CD4-positive, CD25-positive, alpha-beta regulatory T cell (primary cell): ENCODE data around the gene PSMD14. TPM values are rescaled to one million over a fixed set of nuclear protein-coding genes. Genes with fewer than 3 reads are reported as not detected.
A peak's percentile ranks its signal among the peaks of the same experiment; 100 is the strongest.
"Not testable (repeated sequence)": the region's sequence is repeated elsewhere in the genome, so short reads cannot be mapped to it uniquely, and the experiment has no call there.

Experiments used
- ATAC-seq, 2 donors: fragments of 150-1000 bp; cut with Tn5 transposase; one replicate each; pipeline ENCODE4 v1.10.0; 2021; ENCODE audit warnings: low read depth in 2 of 2, moderate number of reproducible peaks in 2 of 2, moderate library complexity in 1 of 2
- DNase-seq, 3 donors: peaks; one replicate each; pipeline versions ENCODE4 v3.0.0 to v3.0.0-alpha.2; 2012 to 2022; ENCODE audit warnings: mixed read lengths in 1 of 3
- H3K27ac ChIP-seq: one replicate; pipeline ENCODE4 v1.7.0; 2013; ENCODE audit warnings: mild to moderate bottlenecking, low read length; ENCODE audit not compliant: insufficient read depth, poor library complexity, severe bottlenecking
- H3K27me3 ChIP-seq: one replicate; pipeline ENCODE4 v1.7.0; 2013; ENCODE audit warnings: low read length; ENCODE audit not compliant: control insufficient read depth, insufficient read depth
- H3K36me3 ChIP-seq: one replicate; pipeline ENCODE4 v1.7.0; 2013; ENCODE audit warnings: mild to moderate bottlenecking, low read length, moderate library complexity; ENCODE audit not compliant: control insufficient read depth, insufficient read depth
- H3K4me1 ChIP-seq: 2 replicates; pipeline ENCODE4 v1.7.0; 2013; ENCODE audit warnings: mild to moderate bottlenecking, low read length; ENCODE audit not compliant: insufficient read depth, control insufficient read depth, poor library complexity, severe bottlenecking
- H3K4me3 ChIP-seq: one replicate; pipeline ENCODE4 v1.7.0; 2013; ENCODE audit warnings: low read depth, mild to moderate bottlenecking, low read length, moderate library complexity
- H3K9me3 ChIP-seq, 2 experiments: 1 replicate in 1 of 2; 2 replicates in 1 of 2; pipeline ENCODE4 v1.7.0; 2013; ENCODE audit warnings: low read length in 2 of 2, mild to moderate bottlenecking in 1 of 2, moderate library complexity in 1 of 2; ENCODE audit not compliant: control insufficient read depth in 2 of 2
- H3K27ac Mint-ChIP-seq, 3 donors: one replicate each; pipeline ENCODE4 v1.8.0; 2020 to 2022; ENCODE audit warnings: mild to moderate bottlenecking in 3 of 3, mixed read lengths in 3 of 3, moderate library complexity in 2 of 3
- H3K27me3 Mint-ChIP-seq: one replicate; pipeline ENCODE4 v1.8.0; 2022; ENCODE audit warnings: mild to moderate bottlenecking, mixed read lengths
- H3K36me3 Mint-ChIP-seq: one replicate; pipeline ENCODE4 v1.8.0; 2020; ENCODE audit warnings: mixed read lengths
- H3K4me1 Mint-ChIP-seq, 4 donors: one replicate each; pipeline ENCODE4 v1.8.0; 2020 to 2022; ENCODE audit warnings: mixed read lengths in 4 of 4, mild to moderate bottlenecking in 1 of 4
- H3K4me3 Mint-ChIP-seq, 4 donors: one replicate each; pipeline ENCODE4 v1.8.0; 2020 to 2022; ENCODE audit warnings: mild to moderate bottlenecking in 4 of 4, mixed read lengths in 4 of 4, moderate library complexity in 3 of 4
- H3K9me3 Mint-ChIP-seq, 7 donors: one replicate each; pipeline ENCODE4 v1.8.0; 2020 to 2022; ENCODE audit warnings: mixed read lengths in 7 of 7, mild to moderate bottlenecking in 3 of 7, moderate library complexity in 2 of 7
- polyA plus RNA-seq, 4 donors: library from polyadenylated mRNA; unstranded; fragments of 300-500 nt; fragmentation: Illumina TruSeq; gene quantifications; one replicate each; pipeline ENCODE4 v1.2.3, GENCODE V29; 2021
- total RNA-seq: library from RNA; stranded (reverse); gene quantifications from one replicate; pipeline ENCODE4 v1.2.3, GENCODE V29; 2022

The PSMD14 gene
- total and polyA plus RNA-seq, 5 donors from 2014 or later = 38.6 to 82.9 (median 64.9) TPM

GRCh38 chr2:161339532-161339931 is 31.3 kb downstream of the PSMD14 start:
- DNase-seq, H3K27me3 ChIP-seq, H3K36me3 ChIP-seq, ATAC-seq, H3K27ac Mint-ChIP-seq, H3K4me3 ChIP-seq, H3K27ac ChIP-seq, H3K4me1 ChIP-seq, H3K9me3 ChIP-seq, H3K27me3 Mint-ChIP-seq, H3K4me3 Mint-ChIP-seq, H3K9me3 Mint-ChIP-seq: not testable (repeated sequence)
- H3K4me1 Mint-ChIP-seq = peaks cover 10 to 28% (median 17%) of the 10 kb centered on the region in 4 donors
- H3K36me3 Mint-ChIP-seq = peaks cover 21% of the 10 kb centered on the region

GRCh38 chr2:161340930-161341413 is 32.7 kb downstream of the PSMD14 start:
- H3K4me1 ChIP-seq, H3K27ac ChIP-seq, ATAC-seq, H3K9me3 ChIP-seq, H3K4me3 Mint-ChIP-seq, H3K27me3 ChIP-seq, H3K9me3 Mint-ChIP-seq, H3K27me3 Mint-ChIP-seq, DNase-seq, H3K4me3 ChIP-seq, H3K27ac Mint-ChIP-seq, H3K36me3 ChIP-seq: not testable (repeated sequence)
- peaks cover 27% of the 10 kb centered on the region for H3K36me3 Mint-ChIP-seq
- H3K4me1 Mint-ChIP-seq = peaks cover 15 to 25% (median 20%) of the 10 kb centered on the region in 4 donors

DNA sequence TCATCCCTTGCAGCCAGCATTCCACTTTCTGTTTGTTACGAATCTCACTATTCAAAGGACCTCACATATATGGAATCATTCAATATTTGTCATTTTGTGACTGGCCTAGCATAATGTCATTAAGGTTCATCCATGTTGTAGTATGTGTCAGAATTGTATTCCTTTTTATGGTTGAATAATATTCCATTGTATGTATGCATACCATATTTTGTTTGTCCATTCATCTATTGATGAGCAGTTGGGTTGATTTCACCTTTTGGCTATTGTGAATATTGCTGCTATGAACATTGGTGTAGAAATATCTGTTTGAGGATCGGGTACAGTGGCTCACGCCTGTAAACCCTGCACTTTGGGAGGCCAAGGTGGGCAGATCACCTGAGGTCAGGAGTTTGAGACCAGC is 35.0 kb downstream of the PSMD14 start:
- Histone ChIP-seq H3K4me3 (no peak overlapping the region), H3K36me3 (no peaks in the 10 kb centered on the region), H3K27ac (no peak overlapping the region), H3K4me1 (no peaks in the 10 kb centered on the region), H3K27me3 (no peaks in the 10 kb centered on the region), H3K9me3 (no peaks in the 10 kb centered on the region)
- H3K27ac Mint-ChIP-seq = no peak overlapping the region
- H3K4me3 Mint-ChIP-seq = no peak overlapping the region
- H3K36me3 Mint-ChIP-seq = peaks cover 36% of the 10 kb centered on the region
- ATAC-seq (no peak), DNase-seq (no peak)
- H3K27me3 Mint-ChIP-seq = no peaks in the 10 kb centered on the region
- peaks cover 20 to 31% (median 23%) of the 10 kb centered on the region in 4 donors for H3K4me1 Mint-ChIP-seq
- H3K9me3 Mint-ChIP-seq = peaks cover 0 to 8% (median 4%) of the 10 kb centered on the region in 7 donors

DNA sequence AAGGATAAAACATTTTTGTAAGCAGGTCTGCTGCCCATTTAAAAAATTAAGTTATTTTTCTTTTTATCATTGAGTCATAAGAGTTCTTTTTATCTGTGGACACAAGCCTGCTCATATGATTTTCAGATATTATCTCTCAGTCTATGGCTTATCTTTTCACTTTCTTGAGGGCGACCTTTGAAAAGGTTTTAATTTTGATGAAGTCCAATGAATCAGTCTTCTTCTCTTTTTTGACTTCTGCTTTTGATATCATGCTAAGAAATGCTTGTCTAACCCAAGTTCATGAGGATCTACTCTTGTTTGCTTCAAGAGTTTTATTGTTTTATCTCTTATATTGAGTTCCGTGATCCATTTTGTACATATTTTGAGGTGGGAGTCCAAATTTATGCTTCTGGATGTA is 36.5 kb downstream of the PSMD14 start:
- H3K36me3 Mint-ChIP-seq = peaks cover 37% of the 10 kb centered on the region
- Histone ChIP-seq H3K27me3 (no peaks in the 10 kb centered on the region), H3K9me3 (no peaks in the 10 kb centered on the region), H3K4me1 (no peaks in the 10 kb centered on the region), H3K36me3 (no peaks in the 10 kb centered on the region), H3K27ac (no peak overlapping the region), H3K4me3 (no peak overlapping the region)
- H3K27ac Mint-ChIP-seq = no peak overlapping the region
- DNase-seq = no peak
- peaks cover 14 to 39% (median 29%) of the 10 kb centered on the region in 4 donors for H3K4me1 Mint-ChIP-seq
- H3K4me3 Mint-ChIP-seq = no peak overlapping the region
- H3K9me3 Mint-ChIP-seq = peaks cover 0 to 8% (median 4%) of the 10 kb centered on the region in 7 donors
- ATAC-seq = no peak
- H3K27me3 Mint-ChIP-seq = no peaks in the 10 kb centered on the region

DNA sequence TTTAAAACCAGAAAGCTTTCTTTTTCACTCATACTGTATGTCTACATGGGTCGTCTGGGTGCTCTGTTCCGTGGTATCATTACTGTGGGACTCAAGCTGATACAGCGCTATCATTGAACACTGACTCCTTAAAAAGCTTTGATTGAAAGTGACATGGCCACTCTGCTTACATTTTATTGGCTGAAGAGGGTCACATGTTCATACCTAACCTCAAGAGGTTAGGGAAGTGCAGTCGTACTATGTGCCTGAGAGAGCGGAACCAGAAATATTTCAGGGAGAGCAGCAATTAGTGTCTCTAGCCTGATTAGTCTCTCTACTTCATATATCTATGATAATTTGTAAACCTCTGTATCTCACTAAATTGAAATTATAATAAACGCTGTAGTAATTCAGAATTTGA is 43.5 kb downstream of the PSMD14 start:
- Mint-ChIP-seq H3K36me3 (peaks cover 13% of the 10 kb centered on the region), H3K27ac (no peak overlapping the region), H3K4me3 (no peak overlapping the region), H3K4me1 (peaks cover 40 to 60% (median 44%) of the 10 kb centered on the region in 4 donors), H3K9me3 (no peaks in the 10 kb centered on the region), H3K27me3 (no peaks in the 10 kb centered on the region)
- Histone ChIP-seq H3K4me3 (no peak overlapping the region), H3K4me1 (no peaks in the 10 kb centered on the region), H3K9me3 (no peaks in the 10 kb centered on the region), H3K27me3 (no peaks in the 10 kb centered on the region), H3K36me3 (no peaks in the 10 kb centered on the region), H3K27ac (no peak overlapping the region)
- no peak for ATAC-seq
- no peak for DNase-seq

DNA sequence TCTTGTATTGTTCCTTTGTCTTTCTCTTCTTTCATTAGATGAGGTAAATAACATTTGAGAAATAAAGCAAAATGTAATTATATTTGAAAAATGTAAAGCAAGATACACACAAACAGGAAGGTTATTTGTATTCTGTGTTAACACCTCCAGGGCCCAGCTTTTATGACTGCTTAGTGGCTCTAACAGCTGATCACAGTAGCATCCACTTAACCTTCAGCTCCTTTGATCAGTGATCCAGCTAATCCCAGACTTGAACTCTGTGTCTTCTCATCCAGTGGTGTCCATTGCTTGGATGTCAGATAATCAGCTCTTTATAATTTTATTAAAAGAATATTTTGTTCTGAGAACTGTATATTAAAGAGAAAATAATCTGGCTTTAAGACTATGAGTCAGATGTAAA is 44.5 kb downstream of the PSMD14 start:
- H3K4me3 Mint-ChIP-seq = no peak overlapping the region

DNA sequence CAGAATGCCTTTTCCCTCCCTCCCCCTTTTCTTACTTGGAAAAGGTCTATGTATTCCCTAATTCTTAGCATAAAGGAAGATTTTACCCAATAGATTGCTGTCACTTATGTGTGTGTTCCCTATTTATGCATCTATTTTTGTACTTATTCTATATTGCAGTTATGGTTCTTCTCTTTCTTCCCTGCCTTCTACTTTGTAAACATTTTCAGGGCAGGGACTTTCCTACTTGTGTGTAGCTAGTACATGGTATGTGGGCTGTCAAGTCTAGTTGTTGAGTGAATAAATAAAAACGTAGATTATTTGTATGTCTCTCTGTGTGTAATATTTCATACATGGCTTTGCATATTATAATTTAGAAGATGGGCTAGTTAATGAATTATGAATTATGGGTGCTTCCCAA is 45.3 kb downstream of the PSMD14 start:
- peak overlapping the region in 1 of 3 donors; percentile 21 for H3K27ac Mint-ChIP-seq
- no peaks in the 10 kb centered on the region for H3K9me3 Mint-ChIP-seq
- H3K4me1 ChIP-seq = no peaks in the 10 kb centered on the region
- no peaks in the 10 kb centered on the region for H3K9me3 ChIP-seq
- no peaks in the 10 kb centered on the region for H3K27me3 ChIP-seq
- no peak for DNase-seq
- ATAC-seq = no peak
- no peak overlapping the region for H3K27ac ChIP-seq
- no peak overlapping the region for H3K4me3 Mint-ChIP-seq
- H3K36me3 ChIP-seq = no peaks in the 10 kb centered on the region
- H3K4me3 ChIP-seq = no peak overlapping the region
- H3K27me3 Mint-ChIP-seq = no peaks in the 10 kb centered on the region
- peaks cover 11% of the 10 kb centered on the region for H3K36me3 Mint-ChIP-seq
- H3K4me1 Mint-ChIP-seq = peaks cover 29 to 61% (median 40%) of the 10 kb centered on the region in 4 donors

More for the DNA sequence above, 44.5 kb downstream of the PSMD14 start:
- Histone ChIP-seq H3K27ac (no peak overlapping the region), H3K36me3 (no peaks in the 10 kb centered on the region), H3K4me3 (no peak overlapping the region), H3K27me3 (no peaks in the 10 kb centered on the region), H3K4me1 (no peaks in the 10 kb centered on the region), H3K9me3 (no peaks in the 10 kb centered on the region)
- no peak overlapping the region for H3K27ac Mint-ChIP-seq
- H3K9me3 Mint-ChIP-seq = no peaks in the 10 kb centered on the region
- H3K4me1 Mint-ChIP-seq = peaks cover 31 to 59% (median 42%) of the 10 kb centered on the region in 4 donors
- ATAC-seq = no peak
- DNase-seq = no peak
- peaks cover 8% of the 10 kb centered on the region for H3K36me3 Mint-ChIP-seq
- no peaks in the 10 kb centered on the region for H3K27me3 Mint-ChIP-seq

- no peaks in the 10 kb centered on the region for H3K36me3 ChIP-seq
- Mint-ChIP-seq H3K4me3 (no peak overlapping the region), H3K27me3 (no peaks in the 10 kb centered on the region), H3K9me3 (no peaks in the 10 kb centered on the region), H3K4me1 (peaks cover 26 to 61% (median 36%) of the 10 kb centered on the region in 4 donors), H3K36me3 (peaks cover 6% of the 10 kb centered on the region), H3K27ac (peak overlapping the region in 1 of 3 donors; percentile 39)
- H3K4me3 ChIP-seq = no peak overlapping the region
- no peaks in the 10 kb centered on the region for H3K9me3 ChIP-seq
- H3K27me3 ChIP-seq = no peaks in the 10 kb centered on the region
- no peak for DNase-seq
- no peak overlapping the region for H3K27ac ChIP-seq
- no peak for ATAC-seq
- no peaks in the 10 kb centered on the region for H3K4me1 ChIP-seq
Measured at GRCh38 chr2:161354106-161354505, 45.9 kb downstream of the PSMD14 start.
